ENCODE data around the gene PPP1R11. TPM values are rescaled to one million over a fixed set of nuclear protein-coding genes. Genes with fewer than 3 reads are reported as not detected.

Gene PPP1R11
- total RNA-seq, 1 donor from 2014 or later = 54.5 TPM

GRCh38 chr6:30075790-30076732, 9.1 kb downstream of the PPP1R11 start:
- DNase-seq (ENCODE audit: low read depth) = no peak
- H3K4me3 ChIP-seq (ENCODE audit: low read depth, low read length) = peak overlapping the region; percentile 5

GRCh38 chr6:30077218-30077617, 10.2 kb downstream of the PPP1R11 start:
- TF ChIP-seq CTCF (conservative IDR thresholded peaks at IDR 0.05; ENCODE audit: low read depth, low read length) = no peak
- no peak for DNase-seq (ENCODE audit: low read depth)

More at GRCh38 chr6:30075790-30076732, 9.1 kb downstream of the PPP1R11 start:
- peak; percentile 58 for TF ChIP-seq CTCF (conservative IDR thresholded peaks at IDR 0.05; ENCODE audit: low read depth, low read length)

DNA sequence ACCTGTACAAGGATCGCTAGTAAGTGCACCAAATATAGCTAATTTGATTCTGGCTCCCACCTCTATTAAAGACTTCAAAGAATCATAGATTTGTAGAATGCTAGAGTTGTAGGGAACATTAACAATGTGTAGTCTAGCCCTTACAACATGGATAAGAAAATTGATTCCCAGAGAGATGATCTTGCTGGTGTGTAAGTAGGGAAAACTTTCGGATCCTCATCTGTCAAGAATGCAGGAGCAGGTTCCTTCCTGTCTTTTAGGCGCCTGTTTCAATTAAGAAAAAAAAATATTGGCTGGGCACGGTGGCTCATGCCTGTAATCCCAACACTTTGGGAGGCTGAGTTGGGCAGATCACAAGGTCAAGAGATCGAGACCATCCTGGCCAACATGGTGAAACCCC, 20.9 kb downstream of the PPP1R11 start:
- no peak for DNase-seq (ENCODE audit: low read depth)
- H3K4me3 ChIP-seq (ENCODE audit: low read depth, low read length) = no peak overlapping the region
- TF ChIP-seq CTCF (conservative IDR thresholded peaks at IDR 0.05; ENCODE audit: low read depth, low read length) = no peak

More at GRCh38 chr6:30077218-30077617, 10.2 kb downstream of the PPP1R11 start:
- H3K4me3 ChIP-seq (ENCODE audit: low read depth, low read length) = no peak overlapping the region

- DNase-seq (ENCODE audit: low read depth) = peak; percentile 69
- no peak overlapping the region for H3K4me3 ChIP-seq (ENCODE audit: low read depth, low read length)
- no peak for TF ChIP-seq CTCF (conservative IDR thresholded peaks at IDR 0.05; ENCODE audit: low read depth, low read length)
Observed at GRCh38 chr6:30091577-30092381, 24.8 kb downstream of the PPP1R11 start.

GRCh38 chr6:30092852-30093543, 26.0 kb downstream of the PPP1R11 start:
- H3K4me3 ChIP-seq (ENCODE audit: low read depth, low read length) = no peak overlapping the region
- no peak for TF ChIP-seq CTCF (conservative IDR thresholded peaks at IDR 0.05; ENCODE audit: low read depth, low read length)
- no peak for DNase-seq (ENCODE audit: low read depth)

DNA sequence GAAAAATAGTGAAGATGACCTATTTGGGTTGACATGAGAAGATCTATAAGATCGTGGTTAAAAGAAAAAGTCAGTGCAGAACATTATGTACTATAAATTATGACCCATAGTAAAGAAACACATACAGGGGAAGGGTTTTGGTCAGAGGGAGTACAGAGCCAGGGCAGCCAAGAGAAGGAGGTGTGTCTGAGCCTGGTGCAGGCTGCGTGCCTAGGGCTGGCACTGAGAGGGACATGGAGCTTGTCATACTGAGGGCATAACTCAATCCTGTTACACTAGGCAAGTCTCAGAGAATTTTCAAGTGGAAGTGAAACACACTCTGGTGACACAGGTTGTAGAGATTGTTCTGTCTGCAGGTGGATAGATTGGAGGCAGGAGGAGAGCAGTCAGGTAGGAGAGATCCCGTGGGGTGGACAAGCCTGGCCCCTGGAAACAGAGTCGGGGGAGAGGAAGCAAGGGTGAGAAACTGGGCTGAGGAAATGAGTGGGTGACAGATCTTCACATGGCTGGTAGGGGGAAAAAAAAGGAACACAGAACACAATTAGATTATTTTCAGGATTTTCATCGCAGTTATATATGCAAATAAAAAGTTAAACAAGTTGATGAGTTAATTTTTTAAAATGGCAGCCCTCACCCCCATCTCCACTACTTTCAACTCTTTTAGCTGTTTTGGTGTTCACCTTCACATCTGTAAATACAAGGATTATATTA, 27.1 kb downstream of the PPP1R11 start:
- no peak for DNase-seq (ENCODE audit: low read depth)
- no peak for TF ChIP-seq CTCF (conservative IDR thresholded peaks at IDR 0.05; ENCODE audit: low read depth, low read length)
- no peak overlapping the region for H3K4me3 ChIP-seq (ENCODE audit: low read depth, low read length)
